Stimulated activated CD8-positive, alpha-beta memory T cell treated with anti-CD3 and anti-CD28 coated beads, Interleukin-2, amount 100 ng/mL, for 1 hour (primary cell): ENCODE results near the gene ZNF717.
"Not testable (repeated sequence)": the region's sequence is repeated elsewhere in the genome, so short reads cannot be mapped to it uniquely, and the experiment has no call there.

Experiments used
- DNase-seq, 2 donors: peaks; one replicate each; pipeline ENCODE4 v3.0.0-alpha.2; 2020; ENCODE audit warnings: low read depth in 2 of 2

The ZNF717 gene

DNA sequence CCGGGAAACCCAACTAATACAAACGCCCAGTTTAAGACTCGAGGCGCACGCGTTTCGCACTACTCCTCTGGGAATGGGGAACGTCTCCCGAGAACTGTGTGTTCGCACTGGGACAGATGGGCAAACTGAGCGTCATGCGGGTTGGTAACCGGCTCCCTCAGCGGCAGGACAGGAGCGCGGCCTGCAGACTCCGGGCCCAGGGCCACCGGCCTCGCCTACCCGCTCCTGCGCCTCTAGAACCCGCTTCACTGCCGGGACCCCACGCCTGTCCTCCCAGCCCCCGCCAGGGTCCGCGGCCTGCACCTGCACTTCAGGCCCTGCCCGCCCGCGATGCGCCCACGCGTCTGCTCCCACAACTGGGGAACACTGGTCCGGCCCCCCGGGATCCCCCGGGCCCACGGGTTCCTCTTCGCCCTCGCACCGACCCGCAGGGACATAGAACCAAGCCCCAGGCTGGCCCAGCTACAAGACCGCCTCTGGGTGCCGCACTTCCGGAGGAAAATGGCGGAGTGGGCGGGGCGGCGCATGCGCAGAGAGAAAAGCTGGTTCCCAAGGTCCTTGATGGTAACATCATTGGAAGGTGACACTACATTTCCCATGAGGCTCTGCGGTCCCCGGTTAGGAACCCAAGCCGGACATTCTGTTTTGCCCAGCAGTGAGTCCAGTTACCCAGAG, at the start of gene ZNF717:
ZNF717 (minus strand) TSS at position 469 of the 675 bp plus-strand sequence. CDS start 2,187 bp downstream, outside the sequence.
- peak; percentile 81 to 85 for DNase-seq

DNA sequence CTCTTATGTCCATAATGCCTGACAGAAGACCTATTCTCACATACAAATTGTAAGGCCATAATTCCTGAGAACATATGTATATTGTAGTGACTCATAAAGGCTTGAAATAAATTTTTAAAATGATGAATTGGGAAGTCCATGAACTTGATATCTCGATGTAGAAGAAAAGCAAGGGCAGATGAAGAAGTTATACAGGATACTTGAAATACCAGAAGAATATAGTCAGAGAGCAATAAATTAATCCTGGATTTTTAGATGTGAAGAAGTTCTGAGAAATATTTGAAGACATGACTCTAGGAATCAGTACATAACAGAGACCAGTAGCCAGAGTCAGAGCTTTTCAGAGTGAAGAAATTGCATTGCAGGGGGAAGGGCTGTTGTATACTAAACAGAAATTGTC, 45.7 kb upstream of the ZNF717 start:
- DNase-seq = not testable (repeated sequence)

DNA sequence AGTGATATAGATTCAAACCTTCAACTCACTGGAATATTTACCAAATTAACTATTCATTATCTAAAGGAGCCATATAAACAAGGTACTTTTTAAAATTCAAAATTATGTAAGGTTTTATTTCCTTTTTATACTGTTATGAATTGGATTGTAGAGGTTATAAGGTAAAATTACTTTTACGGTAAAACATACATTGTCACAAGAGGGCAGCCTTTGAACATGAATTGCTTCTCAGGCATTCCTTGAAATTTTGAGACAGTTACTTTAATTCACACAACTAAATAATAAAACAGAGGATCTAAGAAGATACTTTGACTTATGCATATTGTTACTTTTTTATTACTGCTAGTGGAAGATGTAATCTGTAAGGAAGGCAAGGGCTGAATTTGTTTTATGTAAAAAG, 32.7 kb upstream of the ZNF717 start:
- DNase-seq = not testable (repeated sequence)

DNA sequence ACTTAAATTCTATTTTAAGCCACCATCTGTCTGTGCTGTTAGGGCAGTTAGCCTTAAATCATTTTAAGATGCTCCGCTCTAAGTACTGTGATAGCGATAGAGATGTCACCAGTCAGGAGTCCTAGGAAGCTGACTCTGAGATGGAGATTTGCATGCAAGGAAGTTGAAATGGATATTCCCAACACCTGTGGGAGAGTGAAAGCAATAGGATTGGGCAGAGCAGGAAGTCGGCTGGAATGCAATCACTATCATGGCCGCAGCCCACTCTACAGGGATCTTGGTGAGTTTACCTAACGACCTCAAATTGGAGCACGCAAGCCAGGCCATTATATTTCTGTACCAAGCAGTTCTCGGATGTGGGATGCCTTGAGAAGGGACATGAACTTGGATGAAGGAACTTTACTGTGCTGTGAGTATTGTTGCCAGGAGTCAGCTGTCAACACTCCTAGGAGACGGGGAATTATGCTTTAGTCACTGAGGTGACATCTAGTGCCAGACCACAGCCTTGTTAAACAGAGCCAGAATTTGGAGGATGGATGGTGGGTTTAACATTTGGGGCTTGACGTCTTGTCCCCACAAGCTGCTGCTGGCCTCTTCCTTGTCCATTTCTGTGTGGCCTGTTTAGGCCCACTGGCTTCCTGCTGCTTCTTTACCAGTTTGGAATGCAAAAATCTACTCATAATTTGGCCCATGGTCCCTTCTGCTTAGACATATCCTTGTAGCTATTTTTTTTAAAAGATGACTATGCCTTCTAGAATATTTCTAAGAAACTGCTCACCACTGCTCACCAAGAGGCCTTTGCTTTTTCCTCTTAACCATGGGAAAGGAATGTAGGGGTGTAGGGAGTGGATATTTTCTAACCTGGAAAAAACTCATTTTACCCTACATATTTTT, 31.2 kb upstream of the ZNF717 start:
- not testable (repeated sequence) for DNase-seq

DNA sequence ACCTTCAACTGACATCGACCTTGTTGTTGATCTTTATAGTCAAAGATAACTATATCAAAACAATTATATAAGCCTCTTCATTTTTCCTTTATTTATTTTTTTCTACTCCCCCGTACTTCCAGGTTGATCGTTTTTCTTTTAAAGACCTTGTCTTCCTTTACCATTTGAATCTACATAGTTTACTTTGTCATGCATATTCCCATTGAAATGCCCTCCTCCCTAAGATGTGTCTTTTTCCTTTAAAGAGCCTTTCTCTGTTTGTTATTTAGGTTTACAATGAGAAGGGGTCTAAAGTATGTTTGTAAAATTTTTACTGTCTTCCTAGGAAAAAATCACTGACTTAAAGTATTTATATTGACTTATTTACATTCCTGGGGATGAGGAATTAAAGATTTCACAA, 29.4 kb upstream of the ZNF717 start:
- DNase-seq = no peak

DNA sequence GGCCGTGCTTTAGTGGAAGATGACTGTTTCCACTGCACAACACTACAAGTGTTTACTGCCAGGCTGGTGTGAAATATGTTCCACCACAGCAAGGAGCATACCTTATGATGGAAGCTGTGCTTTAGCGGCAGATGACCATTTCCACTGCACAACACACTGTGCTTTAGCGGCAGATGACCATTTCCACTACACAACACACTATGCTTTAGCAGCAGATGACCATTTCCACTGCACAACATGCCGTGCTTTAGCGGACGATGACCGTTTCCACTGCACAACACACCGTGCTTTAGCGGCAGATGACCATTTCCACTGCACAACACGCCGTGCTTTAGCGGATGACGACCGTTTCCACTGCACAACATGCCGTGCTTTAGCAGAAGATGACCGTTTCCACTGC, 2.8 kb downstream of the ZNF717 start:
- DNase-seq = no peak

DNA sequence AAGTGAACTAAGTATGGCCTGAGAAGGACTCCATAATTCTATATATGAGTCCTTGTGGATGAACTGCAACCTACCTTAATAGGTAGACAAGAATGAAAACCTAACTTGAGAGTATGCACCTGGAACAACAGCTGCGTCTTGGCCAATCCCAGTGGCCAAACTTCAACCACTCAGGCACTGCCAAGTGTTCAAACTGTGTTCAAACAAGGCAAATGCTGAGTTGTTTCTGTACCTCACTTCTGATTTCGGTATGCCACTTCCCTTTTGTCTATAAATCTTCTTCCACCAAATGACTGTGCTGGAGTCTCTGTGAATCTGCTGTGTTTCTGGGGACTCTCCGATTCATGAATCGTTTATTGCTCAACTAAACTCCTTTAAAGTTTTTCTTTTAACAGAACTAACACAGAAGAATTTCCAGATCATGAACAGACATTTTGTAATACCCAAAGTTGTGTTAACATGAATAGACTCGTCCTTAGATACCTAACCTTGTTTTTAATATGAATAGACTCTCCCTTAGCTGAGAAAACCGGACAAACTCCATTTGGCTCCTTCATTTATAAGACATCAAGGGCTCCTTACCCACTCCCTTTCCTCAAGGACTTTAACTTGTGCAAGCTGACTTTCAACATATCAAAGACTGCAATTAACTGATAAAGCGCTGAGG, 4.1 kb downstream of the ZNF717 start:
- DNase-seq = no peak

DNA sequence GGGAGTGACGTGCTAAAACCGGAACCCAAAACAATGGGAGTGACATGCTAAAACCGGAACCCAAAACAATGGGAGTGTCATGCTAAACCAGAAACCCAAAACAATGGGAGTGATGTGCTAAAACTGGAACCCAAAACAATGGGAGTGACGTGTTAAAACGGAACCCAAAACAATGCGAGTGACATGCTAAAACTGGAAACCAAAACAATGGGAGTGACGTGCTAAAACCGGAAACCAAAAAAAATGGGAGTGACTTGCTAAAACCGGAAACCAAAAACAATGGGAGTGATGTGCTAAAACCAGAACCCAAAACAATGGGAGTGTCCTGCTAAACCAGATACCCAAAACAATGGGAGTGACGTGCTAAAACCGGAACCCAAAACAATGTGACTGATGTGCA, 7.6 kb downstream of the ZNF717 start:
- not testable (repeated sequence) for DNase-seq

DNA sequence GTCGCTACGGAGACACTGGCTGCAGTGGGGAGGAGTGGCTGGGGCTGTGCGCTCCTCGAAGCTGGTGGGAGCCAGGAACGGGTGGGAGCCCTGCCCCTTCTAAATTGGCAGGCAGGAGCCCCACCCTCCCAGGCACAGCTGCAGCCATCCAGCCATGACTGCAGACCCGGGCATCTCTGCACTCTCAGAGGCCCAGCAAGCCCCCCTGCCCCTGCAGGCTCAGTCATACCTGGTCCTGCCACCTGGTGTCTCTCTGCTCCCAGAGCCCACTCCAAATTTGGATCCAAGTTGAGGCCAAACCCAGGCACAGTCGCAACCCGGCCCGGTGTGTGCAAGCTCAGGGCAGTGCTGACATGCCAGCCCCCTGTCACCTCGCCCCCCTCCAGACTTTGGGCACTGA, 13.7 kb downstream of the ZNF717 start:
- not testable (repeated sequence) for DNase-seq

DNA sequence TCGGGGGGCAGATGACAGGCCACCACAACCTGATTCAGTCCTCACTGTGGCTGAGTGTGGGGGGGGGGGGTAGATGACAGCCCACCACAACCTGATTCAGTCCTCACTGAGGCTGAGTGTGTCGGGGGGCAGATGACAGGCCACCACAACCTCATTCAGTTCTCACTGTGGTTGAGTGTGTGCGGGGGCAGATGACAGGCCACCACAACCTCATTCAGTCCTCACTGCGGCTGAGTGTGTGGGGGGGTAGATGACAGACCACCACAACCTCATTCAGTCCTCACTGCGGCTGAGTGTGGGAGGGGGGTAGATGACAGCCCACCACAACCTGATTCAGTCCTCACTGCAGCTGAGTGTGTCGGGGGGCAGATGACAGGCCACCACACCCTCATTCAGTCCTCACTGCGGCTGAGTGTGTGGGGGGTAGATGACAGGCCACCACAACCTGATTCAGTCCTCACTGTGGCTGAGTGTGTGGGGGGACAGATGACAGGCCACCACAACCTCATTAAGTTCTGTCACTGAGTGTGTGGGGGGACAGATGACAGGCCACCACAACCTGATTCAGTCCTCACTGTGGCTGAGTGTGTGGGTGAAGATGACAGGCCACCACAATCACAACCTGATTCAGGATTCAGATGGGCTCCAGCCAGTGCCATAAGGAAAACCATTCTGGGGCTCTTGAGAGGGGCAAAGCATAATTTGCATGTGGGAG, 16.9 kb downstream of the ZNF717 start:
- DNase-seq = no peak

DNA sequence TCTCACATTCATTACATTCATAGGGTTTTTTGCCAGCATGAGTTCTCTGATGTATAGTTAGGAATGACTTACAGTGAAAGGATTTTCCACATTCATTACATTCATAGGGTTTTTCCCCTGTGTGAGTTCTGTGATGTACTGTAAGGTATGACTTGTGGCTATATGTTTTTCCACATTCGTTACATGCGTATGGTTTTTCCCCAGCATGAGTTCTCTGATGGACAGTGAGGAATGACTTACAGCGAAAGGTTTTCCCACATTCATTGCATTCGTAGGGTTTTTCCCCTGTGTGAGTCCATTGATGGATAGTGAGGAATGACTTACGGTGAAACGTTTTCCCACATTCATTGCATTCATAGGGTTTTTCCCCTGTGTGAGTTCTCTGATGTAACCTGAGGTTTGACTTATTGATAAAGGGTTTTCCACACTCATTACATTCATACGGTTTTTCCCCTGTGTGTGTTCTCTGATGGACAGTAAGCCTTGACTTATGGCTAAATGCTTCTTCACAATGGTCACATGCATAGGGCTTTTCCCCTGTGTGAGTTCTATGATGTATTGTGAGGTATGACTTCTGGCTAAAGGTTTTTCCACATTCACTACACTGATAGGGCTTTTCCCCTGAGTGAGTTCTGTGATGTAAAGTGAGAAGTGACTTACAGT, 47.4 kb downstream of the ZNF717 start:
- no peak for DNase-seq

DNA sequence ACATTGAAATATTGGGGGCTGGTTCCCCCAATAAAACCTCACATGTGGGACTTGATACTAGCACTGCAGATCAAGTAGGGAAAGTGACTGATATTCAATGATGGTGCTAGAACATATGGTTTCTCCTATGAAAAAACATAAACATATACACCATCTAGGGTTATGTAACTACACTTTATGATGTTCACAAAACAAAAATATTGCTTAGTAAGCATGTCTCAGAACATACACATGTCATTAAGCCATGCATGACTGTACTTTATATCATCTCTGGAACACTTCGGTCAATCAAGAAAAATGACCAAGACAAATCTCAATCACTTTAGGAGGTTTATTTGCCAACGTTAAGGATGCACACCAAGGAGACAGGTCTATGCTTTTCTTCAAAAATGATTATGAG, 57.4 kb downstream of the ZNF717 start:
- no peak for DNase-seq

DNA sequence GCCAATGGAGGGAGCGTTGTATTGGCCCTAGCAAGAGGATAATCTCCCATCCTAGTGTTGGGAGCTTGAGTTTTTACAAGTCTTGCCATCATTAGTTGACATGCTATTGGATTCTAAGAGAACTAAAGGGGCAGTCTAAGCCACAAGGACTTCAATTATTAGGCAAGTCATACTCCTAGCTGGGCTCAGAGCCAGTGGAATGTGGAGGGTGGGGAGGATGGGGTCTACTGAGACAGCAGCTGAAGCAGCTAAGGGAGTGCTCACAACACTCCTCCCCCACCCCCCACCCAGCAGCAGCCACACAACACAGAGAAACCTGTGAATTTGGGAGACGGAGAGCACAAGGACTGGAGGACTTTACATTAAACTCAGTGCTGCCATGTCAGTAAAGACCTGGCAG, 93.3 kb downstream of the ZNF717 start:
- no peak for DNase-seq

DNA sequence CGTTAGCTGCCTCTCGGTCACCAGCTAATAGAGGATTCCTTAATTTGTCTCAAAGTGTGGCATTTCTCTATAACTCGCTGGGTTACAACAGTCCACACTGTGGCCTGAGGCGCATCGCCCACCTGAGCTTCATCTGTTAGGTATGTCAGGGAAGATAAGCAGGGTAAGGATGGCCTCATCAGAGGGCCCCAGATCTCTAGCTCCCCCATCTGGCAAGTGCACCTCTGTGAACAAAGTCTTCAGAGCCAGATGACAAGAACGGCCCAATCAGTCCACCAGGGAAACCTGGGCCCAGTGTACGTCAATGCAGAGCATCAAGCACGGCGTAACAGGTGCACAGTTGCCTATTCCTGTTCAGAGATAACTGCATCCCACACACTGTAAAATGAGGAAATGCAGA, 98.0 kb downstream of the ZNF717 start:
- DNase-seq = no peak
